HepG2 (cell line): ENCODE results near the gene TTC31. TPM values are rescaled to one million over a fixed set of nuclear protein-coding genes. Genes with fewer than 3 reads are reported as not detected.

Source experiments
- FOXO1 ChIP-seq: sonication (generic); formaldehyde crosslinking; IDR thresholded peaks from 2 replicates; pipeline ENCODE4 v1.4.0; 2020; ENCODE audit warnings: missing genetic modification reagents
- GABPA ChIP-seq, 2 experiments: IDR thresholded peaks; 2 replicates each; pipeline ENCODE4 v1.6.1; 2011 to 2016; ENCODE audit warnings: low read depth in 2 of 2, low read length in 1 of 2, missing biosample characterization in 1 of 2, missing genetic modification characterization in 1 of 2
- RBM39 ChIP-seq: fragments of 200-400 bp; formaldehyde crosslinking; IDR thresholded peaks from one replicate; pipeline ENCODE4 v1.6.1; 2018; ENCODE audit warnings: antibody characterized with exemption, mild to moderate bottlenecking, low read depth, low read length; ENCODE audit not compliant: poor library complexity, severe bottlenecking
- TCF7L2 ChIP-seq: IDR thresholded peaks from 2 replicates; pipeline ENCODE4 v1.6.1; 2011; ENCODE audit warnings: mild to moderate bottlenecking, low read depth, low read length, moderate library complexity
- TRAFD1 ChIP-seq: sonication (generic); formaldehyde crosslinking; IDR thresholded peaks from 2 replicates; pipeline ENCODE4 v1.5.1; 2020; ENCODE audit warnings: missing genetic modification reagents, mild to moderate bottlenecking, borderline replicate concordance
- ZBTB38 ChIP-seq: sonication (generic); formaldehyde crosslinking; IDR thresholded peaks from 2 replicates; pipeline ENCODE4 v1.5.1; 2020; ENCODE audit warnings: mild to moderate bottlenecking, missing genetic modification reagents
- ZBTB46 ChIP-seq: sonication (generic); formaldehyde crosslinking; IDR thresholded peaks from 2 replicates; pipeline ENCODE4 v1.4.0; 2020; ENCODE audit warnings: mild to moderate bottlenecking, missing genetic modification reagents, borderline replicate concordance
- ZNF101 ChIP-seq: sonication (generic); formaldehyde crosslinking; IDR thresholded peaks from 2 replicates; pipeline ENCODE4 v1.4.0; 2020; ENCODE audit warnings: mild to moderate bottlenecking, low read depth, missing genetic modification reagents, borderline replicate concordance
- ZNF891 ChIP-seq: sonication (generic); formaldehyde crosslinking; IDR thresholded peaks from 2 replicates; pipeline ENCODE4 v1.5.0; 2020; ENCODE audit warnings: mild to moderate bottlenecking, missing genetic modification reagents
- polyA plus RNA-seq, 8 experiments: library from polyadenylated mRNA; depleted of rRNA in 3 of 8; stranded (reverse) in 7 of 8; unstranded in 1 of 8; fragments of >200 nt; fragmentation: Illumina TruSeq in 4 of 8; extraction: Trizol in 4 of 8; gene quantifications; 2 replicates each; pipeline versions ENCODE4 v1.2.1 to v1.2.3, GENCODE V29; 2011 to 2016; ENCODE audit warnings: low read depth in 4 of 8, missing spikeins in 1 of 8, mixed read lengths in 1 of 8; ENCODE audit not compliant: insufficient read depth in 1 of 8
- total RNA-seq, 5 experiments: library from RNA; depleted of rRNA; stranded (reverse); fragments of >200 nt; fragmentation: Illumina TruSeq; extraction: Trizol; gene quantifications; 2 replicates each; pipeline ENCODE4 v1.2.3, GENCODE V29; 2016; ENCODE audit warnings: low read depth in 1 of 5

The TTC31 gene
- total and polyA plus RNA-seq, 2 of the 13 experiments (the other 11 are each of a cell fraction or from before 2014, with no cell fraction given), result 28.3 to 39.5 TPM

GRCh38 chr2:74441690-74442482 is 41.0 kb upstream of the TTC31 start, which contains the start of gene RTKN (continued):
- TF ChIP-seq ZBTB46 (no peak), RBM39 (peak; percentile 70), ZNF891 (CRISPR knock-in tag) (peak; percentile 80), ZNF101 (CRISPR knock-in tag) (0 out of 2 replicates have a peak, but pooled peaks have one; percentile 68), TCF7L2 (no peak), FOXO1 (CRISPR knock-in tag) (peak; percentile 59), GABPA (IDR thresholded peaks at IDR 0.05; ENCODE audit: low read depth, low read length) (no peak), GABPA (CRISPR knock-in tag; IDR thresholded peaks at IDR 0.05; ENCODE audit: low read depth) (peak; percentile 41; the same call in 1 of the 2 replicates), TRAFD1 (peak; percentile 37; the same call in 1 of the 2 replicates), ZBTB38 (CRISPR knock-in tag) (peak; percentile 44)
